Umbilical cord (tissue), 2 donors: ENCODE data around the gene FAM161B. TPM values are rescaled to one million over a fixed set of nuclear protein-coding genes. Genes with fewer than 3 reads are reported as not detected.
A peak's percentile ranks its signal among the peaks of the same experiment; 100 is the strongest.
"Not testable (repeated sequence)": the region's sequence is repeated elsewhere in the genome, so short reads cannot be mapped to it uniquely, and the experiment has no call there.

Experiments
- DNase-seq: peaks from one replicate; pipeline ENCODE4 v3.0.0-alpha.2; 2015; ENCODE audit warnings: low spot score
- total RNA-seq: library from RNA; depleted of rRNA; stranded (reverse); fragments of >200 nt; gene quantifications from one replicate; pipeline ENCODE4 v1.2.3, GENCODE V29; 2014; ENCODE audit warnings: low replicate concordance; ENCODE audit not compliant: insufficient read depth

FAM161B gene
- total RNA-seq, 1 donor from 2014 or later, result 8.4 TPM

DNA sequence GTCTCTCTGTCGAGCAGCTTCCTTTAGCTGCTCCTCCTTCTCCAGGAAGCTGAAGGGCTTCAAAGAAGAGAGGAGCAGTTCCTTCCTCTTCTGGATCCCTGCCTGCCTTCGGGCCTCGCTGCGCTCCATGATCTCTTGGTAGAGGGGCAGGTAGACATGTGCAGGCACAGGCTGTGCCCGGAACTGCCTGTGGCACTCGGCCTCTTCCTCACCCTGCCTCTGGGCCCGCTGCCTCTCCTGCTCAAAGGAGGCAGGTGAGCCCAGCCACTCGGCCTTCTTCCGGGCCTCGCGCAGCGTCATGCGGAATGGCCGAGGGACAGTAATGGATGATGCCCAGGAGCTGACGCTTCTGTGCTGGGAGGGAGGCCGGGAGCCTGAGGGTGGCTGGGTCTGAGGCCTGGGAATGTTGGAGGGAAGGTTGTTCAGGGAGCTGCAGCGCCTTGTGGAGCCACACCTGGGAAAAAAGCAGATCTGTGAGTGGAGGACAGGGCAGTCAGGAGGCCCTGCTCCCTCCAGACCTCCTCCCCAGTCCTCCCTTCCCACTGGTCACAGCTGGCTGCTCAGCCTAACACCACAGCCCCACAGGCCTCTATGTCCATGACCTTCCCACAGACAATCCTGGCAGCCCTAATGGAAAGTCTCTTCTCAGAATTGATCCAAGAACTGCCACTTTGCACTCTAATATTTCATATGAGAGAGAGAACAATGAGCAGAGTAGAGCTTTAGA lies 5.3 kb downstream of the FAM161B start:
- no peak for DNase-seq

- DNase-seq, result peak; percentile 57
Observed at GRCh38 chr14:73943083-73943482, 6.8 kb downstream of the FAM161B start.

DNA sequence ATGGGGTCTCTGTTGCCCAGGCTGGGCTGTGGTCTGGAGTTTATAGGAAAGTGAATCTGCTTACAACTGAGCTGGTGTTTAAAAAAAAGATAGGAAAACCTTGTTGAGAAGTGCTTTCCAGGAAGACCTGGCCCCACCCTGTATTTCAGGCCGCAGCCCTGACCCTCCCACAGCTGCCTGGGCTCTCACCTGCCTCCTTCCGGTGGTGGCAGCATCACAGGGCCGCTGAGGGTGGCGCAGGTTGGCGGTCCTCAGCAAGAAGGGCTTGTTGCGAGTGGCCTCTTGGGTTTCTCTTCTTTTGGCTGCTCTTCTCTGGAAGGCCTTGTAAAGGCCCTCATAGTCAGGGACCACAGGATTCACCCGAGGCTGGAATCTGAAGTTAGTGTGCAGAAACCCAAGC lies 7.7 kb downstream of the FAM161B start:
- DNase-seq, result no peak

DNA sequence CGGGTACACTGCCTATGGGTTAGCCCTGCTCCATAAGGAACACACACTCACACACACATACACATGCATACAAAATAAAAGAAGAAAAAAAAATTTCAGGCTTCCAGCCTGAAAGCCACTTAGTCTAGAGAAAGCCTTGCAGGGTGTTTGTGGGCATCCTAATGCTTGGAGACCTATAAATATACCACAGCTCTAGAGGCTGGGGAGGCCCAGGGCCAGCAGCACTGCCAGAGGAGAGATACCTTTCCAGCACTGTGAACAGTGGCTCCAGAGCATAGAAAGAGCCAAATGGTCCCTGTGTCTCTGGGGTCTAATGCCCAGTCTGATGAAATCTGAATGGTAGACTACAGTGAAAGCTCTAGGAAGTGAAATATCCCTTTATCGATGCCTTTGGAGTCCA lies 12.9 kb downstream of the FAM161B start:
- no peak for DNase-seq

DNA sequence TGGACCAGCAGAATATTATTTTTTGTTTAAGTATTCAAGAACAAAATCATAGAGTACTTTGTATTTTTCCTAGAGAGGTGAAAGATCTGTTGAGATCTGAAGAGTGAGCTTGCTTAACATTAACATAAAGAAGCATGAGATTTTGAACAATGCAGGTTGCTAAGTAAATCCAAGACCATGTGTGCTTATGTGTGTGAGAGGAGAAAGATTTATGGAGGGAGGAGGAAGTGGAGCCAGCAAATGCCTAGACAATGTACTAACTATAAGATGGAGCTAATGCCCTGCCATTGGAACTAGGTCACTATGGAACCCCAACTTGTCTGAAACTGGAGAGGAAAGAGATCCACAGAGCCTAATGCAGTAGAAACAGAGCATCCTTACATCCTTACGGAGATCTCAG lies 13.3 kb downstream of the FAM161B start:
- DNase-seq, result no peak

DNA sequence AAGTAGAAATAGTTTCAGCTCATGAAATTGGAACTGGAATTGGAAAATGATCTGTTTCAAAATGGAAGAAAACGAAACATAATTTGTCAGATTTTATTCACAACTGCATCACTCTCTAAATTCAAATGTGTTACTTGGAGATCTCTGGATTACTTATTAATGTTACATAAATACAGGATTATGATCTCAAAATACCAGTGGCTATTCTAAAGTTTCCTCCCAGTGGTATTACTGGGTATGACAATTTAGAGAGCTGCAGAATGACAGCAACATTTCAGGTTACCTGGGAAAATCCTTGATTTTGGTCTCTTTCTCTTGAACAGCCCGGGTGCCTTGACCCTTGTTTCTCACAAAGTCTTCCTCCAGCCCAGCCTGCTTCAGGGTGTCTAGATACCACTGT lies 14.2 kb downstream of the FAM161B start:
- DNase-seq, result no peak

DNA sequence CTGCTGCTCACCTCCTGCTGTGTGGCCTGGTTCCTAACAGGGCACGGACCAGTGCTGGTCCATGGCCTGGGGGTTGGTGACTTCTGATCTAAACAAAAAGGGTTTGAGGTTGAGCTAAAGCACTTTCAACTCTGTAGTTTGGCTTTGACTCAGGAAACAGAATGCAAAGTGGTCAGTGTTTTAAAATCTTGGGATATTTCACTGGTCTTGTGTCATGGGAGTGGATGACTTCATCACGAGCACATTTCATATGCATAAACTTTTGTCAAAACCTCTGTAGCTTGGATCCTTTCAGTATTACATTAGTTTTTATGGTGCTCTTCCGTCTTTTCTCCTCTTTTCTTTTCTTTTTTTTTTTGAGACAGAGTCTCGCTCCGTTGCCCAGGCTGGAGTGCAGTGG lies 25.6 kb downstream of the FAM161B start:
- DNase-seq, result no peak

DNA sequence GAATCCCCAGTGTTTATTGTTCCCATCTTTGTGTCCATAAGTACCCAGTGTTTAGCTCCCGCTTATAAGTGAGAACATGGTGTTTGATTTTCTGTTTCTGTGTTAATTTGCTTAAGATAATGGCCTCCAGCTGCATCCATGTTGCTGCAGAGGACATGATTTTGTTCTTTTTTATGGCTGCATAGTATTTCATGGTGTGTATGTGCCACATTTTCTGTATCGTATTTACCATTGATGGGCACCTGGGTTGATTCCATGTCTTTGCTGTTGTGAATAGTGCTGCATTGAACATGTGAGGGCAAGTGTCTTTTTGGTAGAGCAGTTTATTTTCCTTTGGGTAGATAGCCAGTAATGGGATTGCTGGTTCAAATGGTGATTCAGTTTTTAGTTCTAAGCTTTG lies 30.4 kb downstream of the FAM161B start:
- not testable (repeated sequence) for DNase-seq

GRCh38 chr14:73916324-73916723 lies 33.6 kb downstream of the FAM161B start:
- DNase-seq, result no peak

GRCh38 chr14:73913256-73913655 lies 36.6 kb downstream of the FAM161B start:
- DNase-seq, result no peak

DNA sequence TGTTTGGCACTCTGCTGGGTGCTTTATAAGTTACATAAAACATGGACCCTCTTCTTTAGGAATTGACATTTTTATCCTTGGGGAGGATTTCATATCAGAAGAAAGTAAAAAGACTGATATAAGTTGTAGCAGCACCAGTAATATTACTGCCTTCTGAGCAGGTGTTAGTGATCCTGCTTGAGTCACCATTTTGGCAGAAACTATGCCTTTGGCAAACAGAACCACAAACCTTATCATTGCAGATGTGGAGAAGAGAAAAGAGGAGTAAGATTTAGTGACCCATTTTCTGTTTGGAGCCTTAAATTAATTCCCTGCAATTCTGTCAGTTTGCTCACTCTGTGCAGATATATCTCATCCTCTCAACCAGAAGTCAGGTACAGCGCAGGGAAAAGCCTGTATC lies 40.2 kb downstream of the FAM161B start:
- no peak for DNase-seq

DNA sequence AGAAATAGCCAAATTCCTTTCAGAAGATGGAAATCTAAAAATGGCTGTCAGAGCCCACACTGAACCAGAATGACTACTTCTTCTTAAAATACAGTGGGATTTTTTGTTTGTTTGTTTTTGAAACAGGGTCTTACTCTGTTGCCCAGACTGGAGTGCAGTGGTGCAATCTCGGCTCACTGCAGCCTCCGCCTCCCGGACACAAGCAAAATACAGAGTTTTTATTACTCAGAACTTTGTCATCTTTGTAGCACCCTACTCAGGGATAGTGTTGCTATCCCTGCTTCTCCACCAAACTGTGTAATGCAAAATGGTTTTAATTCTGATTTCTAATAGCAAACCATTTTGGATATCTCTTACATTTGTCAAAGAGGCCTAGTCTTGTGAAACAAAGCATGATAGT lies 46.9 kb downstream of the FAM161B start:
- no peak for DNase-seq

GRCh38 chr14:73896521-73896920 lies 53.4 kb downstream of the FAM161B start:
- no peak for DNase-seq

DNA sequence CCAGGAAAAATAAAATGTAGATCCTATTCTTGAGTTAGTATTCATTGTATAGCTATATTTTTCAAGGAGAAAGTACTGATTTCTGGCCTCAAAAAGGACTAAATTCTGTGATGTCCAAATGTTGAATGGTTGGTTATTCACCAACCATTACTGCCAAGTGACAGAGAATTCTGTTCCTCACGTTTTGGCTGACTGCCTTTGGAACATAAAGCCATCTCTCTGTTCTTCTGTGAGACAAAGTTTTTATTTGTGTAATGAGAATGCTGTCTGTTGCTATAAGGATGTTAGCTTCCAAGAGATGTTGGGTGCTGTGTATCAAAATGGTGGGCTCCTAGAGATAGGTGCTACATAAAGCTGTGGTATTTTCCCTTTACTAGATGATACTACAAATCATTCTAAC lies 54.0 kb downstream of the FAM161B start:
- DNase-seq, result no peak

- not testable (repeated sequence) for DNase-seq
Observed at GRCh38 chr14:73894180-73894687, 55.7 kb downstream of the FAM161B start.

GRCh38 chr14:73889376-73889775 lies 60.5 kb downstream of the FAM161B start:
- DNase-seq, result no peak

- no peak for DNase-seq
Observed at GRCh38 chr14:73888971-73889370, 60.9 kb downstream of the FAM161B start.

DNA sequence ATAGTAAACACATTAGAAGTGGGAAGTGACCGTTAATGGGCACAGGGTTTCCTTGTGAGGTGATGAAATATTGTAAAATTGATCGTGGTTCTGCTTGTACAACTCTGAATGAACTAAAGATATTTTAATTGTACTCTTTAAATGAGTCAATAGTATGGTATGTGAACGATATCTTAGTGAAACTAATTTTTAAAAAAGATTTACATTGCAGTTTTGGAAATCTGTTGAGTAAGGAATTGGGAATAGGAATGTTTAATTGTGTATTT lies 61.5 kb downstream of the FAM161B start:
- DNase-seq, result no peak

- no peak for DNase-seq
Observed at GRCh38 chr14:73887694-73888459, 62.0 kb downstream of the FAM161B start.

DNA sequence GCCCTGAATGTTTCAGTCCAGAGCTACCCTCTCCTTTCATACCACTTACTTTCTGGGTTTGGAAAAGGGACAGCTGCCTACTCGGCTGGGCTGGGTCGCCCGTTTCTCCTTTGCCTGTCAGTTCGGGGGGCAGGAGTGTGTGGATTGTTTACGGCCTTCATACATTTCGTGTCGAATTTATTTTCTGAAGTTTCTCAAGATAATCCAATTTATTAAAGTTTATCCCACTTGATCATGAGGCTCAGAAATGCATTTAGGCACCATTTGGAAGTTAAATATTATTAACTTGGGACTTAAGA lies 62.6 kb downstream of the FAM161B start:
- DNase-seq, result no peak

GRCh38 chr14:73886449-73887317 lies 63.2 kb downstream of the FAM161B start, which contains the start of gene ZNF410:
Gene ZNF410 (plus strand): TSS chr14:73886859. CDS start chr14:73892176, 5,317 bp downstream.
- peak; percentile 98 for DNase-seq

DNA sequence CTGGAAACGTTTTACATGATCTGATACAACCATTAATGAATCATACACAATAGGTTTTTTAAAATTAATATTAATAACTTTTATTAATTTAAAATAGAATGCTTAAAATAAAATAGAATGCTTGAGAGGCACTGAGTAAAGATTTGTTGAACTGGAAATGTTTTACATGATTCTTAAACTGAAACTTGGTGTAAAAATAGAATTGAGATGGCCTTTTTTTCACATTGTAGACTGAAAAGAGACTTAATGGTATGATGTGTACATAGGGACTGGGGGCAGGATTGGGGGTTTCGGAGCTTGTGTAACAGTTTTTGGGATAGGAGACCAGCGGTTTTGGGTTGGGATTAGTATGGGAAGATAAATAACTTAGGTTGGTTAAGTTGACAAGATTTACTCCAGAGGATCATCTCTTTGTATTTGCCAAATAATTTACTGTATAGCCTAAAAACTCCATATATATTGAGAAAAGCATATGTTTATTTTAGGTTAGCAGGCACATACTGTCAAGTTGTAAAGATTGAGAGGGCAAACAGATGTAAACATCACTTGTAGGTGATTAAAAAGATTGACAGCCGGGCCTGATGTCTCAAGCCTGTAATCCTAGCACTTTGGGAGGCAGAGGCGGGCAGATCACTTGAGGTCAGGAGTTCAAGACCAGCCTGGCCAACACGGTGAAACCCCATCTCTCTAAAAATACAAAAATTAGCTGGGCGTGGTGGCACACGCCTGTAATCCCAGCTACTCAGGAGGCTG lies 65.3 kb downstream of the FAM161B start:
- no peak for DNase-seq
